ENCODE results near the gene ADAMTS9.

ADAMTS9 gene

DNA sequence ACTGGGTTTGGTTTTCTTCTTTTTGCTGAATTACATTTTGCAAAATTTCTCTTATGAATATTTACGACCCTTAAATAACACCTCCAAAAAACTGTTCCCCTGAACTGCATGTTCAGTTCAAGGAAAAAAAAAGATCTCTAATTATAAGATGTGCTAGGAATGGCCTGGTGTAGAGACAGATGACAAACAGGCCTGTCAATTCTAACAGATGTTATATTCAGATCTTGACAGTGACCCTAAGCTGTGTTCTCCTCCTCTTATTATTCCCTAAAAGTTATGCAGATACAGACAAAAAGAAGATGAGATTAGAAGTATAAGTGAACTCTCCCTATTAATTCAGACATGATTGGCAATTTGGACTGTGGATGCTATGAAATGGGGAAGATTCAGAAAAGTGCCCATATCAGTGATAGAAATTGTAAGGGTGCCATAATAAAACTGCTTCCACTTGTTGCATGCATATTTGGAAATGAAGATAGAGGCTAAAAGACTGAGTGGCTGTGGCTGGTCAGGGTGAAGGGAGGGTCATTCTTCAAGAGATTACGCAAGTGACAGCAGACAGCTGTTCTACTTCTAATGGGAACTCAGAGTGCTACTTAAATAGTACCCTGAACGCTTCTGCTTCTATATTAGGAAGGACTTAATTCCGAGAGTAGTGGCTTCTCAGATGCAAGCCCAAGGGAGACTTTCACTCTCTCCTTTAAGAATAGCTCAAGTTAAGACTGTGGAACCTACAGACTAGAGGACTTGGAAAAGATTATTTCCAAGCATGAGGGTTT lies 75.5 kb downstream of the ADAMTS9 start:
- H3K27ac ChIP-seq (ENCODE audit: low read length): no peak overlapping the region
- no peak overlapping the region for H3K9ac ChIP-seq (ENCODE audit: low read length)
- no peaks in the 10 kb centered on the region for H3K4me1 ChIP-seq (ENCODE audit: control insufficient read depth, low read depth, low read length)
- H3K36me3 ChIP-seq (ENCODE audit: control insufficient read depth, low read depth, low read length): no peaks in the 10 kb centered on the region
- H3K4me3 ChIP-seq (ENCODE audit: low read length): no peak overlapping the region
- no peaks in the 10 kb centered on the region for H3K27me3 ChIP-seq (ENCODE audit: control insufficient read depth, insufficient read depth, low read length)
- H3K9me3 ChIP-seq (ENCODE audit: control insufficient read depth, low read depth, low read length): no peaks in the 10 kb centered on the region

DNA sequence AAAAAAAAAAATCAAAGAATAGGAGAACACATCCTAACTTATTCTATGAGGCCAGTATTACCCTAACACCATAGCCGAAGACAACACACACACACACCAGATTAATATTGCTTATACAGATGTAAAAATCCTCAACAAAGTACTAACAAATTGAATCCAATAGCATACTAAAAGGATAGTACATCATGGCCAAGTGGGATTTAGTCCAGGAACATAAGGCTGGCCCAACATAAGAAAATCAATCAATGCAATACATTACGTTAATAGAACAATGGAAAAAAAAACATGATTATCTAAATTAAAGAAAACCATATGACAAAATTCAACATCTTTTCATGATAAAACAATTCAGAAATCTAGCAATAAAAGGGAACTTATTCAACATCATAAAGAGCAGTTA lies 79.1 kb downstream of the ADAMTS9 start:
- Histone ChIP-seq H3K4me3 (ENCODE audit: low read length) (no peak overlapping the region), H3K27me3 (ENCODE audit: control insufficient read depth, insufficient read depth, low read length) (no peaks in the 10 kb centered on the region), H3K9ac (ENCODE audit: low read length) (no peak overlapping the region), H3K9me3 (ENCODE audit: control insufficient read depth, low read depth, low read length) (no peaks in the 10 kb centered on the region), H3K27ac (ENCODE audit: low read length) (no peak overlapping the region), H3K4me1 (ENCODE audit: control insufficient read depth, low read depth, low read length) (no peaks in the 10 kb centered on the region), H3K36me3 (ENCODE audit: control insufficient read depth, low read depth, low read length) (no peaks in the 10 kb centered on the region)

- no peaks in the 10 kb centered on the region for H3K36me3 ChIP-seq (ENCODE audit: control insufficient read depth, low read depth, low read length)
- H3K27ac ChIP-seq (ENCODE audit: low read length): no peak overlapping the region
- H3K9ac ChIP-seq (ENCODE audit: low read length): no peak overlapping the region
- H3K27me3 ChIP-seq (ENCODE audit: control insufficient read depth, insufficient read depth, low read length): no peaks in the 10 kb centered on the region
- H3K9me3 ChIP-seq (ENCODE audit: control insufficient read depth, low read depth, low read length): no peaks in the 10 kb centered on the region
- no peak overlapping the region for H3K4me3 ChIP-seq (ENCODE audit: low read length)
- H3K4me1 ChIP-seq (ENCODE audit: control insufficient read depth, low read depth, low read length): no peaks in the 10 kb centered on the region
Measured at GRCh38 chr3:64607032-64607551, 80.7 kb downstream of the ADAMTS9 start.

- Histone ChIP-seq H3K9me3 (ENCODE audit: control insufficient read depth, low read depth, low read length) (no peaks in the 10 kb centered on the region), H3K9ac (ENCODE audit: low read length) (no peak overlapping the region), H3K4me3 (ENCODE audit: low read length) (no peak overlapping the region), H3K4me1 (ENCODE audit: control insufficient read depth, low read depth, low read length) (no peaks in the 10 kb centered on the region), H3K27ac (ENCODE audit: low read length) (no peak overlapping the region), H3K36me3 (ENCODE audit: control insufficient read depth, low read depth, low read length) (no peaks in the 10 kb centered on the region), H3K27me3 (ENCODE audit: control insufficient read depth, insufficient read depth, low read length) (no peaks in the 10 kb centered on the region)
Measured at GRCh38 chr3:64604313-64604712, 83.5 kb downstream of the ADAMTS9 start.

GRCh38 chr3:64601824-64602223 lies 86.0 kb downstream of the ADAMTS9 start:
- H3K4me1 ChIP-seq (ENCODE audit: control insufficient read depth, low read depth, low read length): no peaks in the 10 kb centered on the region
- no peaks in the 10 kb centered on the region for H3K27me3 ChIP-seq (ENCODE audit: control insufficient read depth, insufficient read depth, low read length)
- no peaks in the 10 kb centered on the region for H3K9me3 ChIP-seq (ENCODE audit: control insufficient read depth, low read depth, low read length)
- H3K36me3 ChIP-seq (ENCODE audit: control insufficient read depth, low read depth, low read length): no peaks in the 10 kb centered on the region
- H3K27ac ChIP-seq (ENCODE audit: low read length): no peak overlapping the region
- H3K4me3 ChIP-seq (ENCODE audit: low read length): no peak overlapping the region
- no peak overlapping the region for H3K9ac ChIP-seq (ENCODE audit: low read length)

DNA sequence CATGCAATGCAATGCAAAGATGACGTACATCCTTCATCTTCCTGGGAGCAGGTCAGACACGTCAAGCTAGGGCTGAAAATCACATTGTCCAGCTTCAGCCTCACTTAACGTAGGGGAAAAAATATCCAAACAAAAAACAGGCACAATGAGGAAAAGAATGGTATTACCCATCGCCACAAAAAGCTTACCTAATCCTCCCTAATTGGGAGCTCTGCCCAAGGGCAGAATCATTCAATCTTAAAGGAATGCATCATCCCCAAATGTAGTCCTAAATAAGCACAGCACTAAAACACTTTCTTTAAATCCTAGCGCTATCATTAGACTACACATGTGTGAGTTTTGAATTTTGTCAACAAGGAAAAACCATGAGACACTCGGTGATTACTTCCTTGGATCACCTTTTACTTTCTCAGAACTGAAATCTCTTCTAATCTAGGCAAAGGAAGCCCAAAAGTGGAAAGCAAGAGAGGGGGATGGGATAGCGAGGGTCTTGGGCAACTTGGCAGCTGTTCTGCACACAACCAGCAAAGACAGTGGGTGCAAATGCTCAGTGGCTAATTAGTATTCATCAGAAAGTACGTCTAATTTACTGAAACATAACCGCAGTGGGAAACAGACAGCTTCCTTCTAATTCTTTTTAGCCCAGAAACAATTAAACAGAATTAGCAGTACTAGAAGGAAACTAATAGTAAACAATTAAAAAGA lies 87.4 kb downstream of the ADAMTS9 start:
- Histone ChIP-seq H3K9ac (ENCODE audit: low read length) (no peak overlapping the region), H3K27me3 (ENCODE audit: control insufficient read depth, insufficient read depth, low read length) (no peaks in the 10 kb centered on the region), H3K4me1 (ENCODE audit: control insufficient read depth, low read depth, low read length) (no peaks in the 10 kb centered on the region), H3K4me3 (ENCODE audit: low read length) (no peak overlapping the region), H3K36me3 (ENCODE audit: control insufficient read depth, low read depth, low read length) (no peaks in the 10 kb centered on the region), H3K27ac (ENCODE audit: low read length) (no peak overlapping the region), H3K9me3 (ENCODE audit: control insufficient read depth, low read depth, low read length) (no peaks in the 10 kb centered on the region)

- Histone ChIP-seq H3K4me1 (ENCODE audit: control insufficient read depth, low read depth, low read length) (no peaks in the 10 kb centered on the region), H3K36me3 (ENCODE audit: control insufficient read depth, low read depth, low read length) (no peaks in the 10 kb centered on the region), H3K9ac (ENCODE audit: low read length) (no peak overlapping the region), H3K4me3 (ENCODE audit: low read length) (no peak overlapping the region), H3K27ac (ENCODE audit: low read length) (no peak overlapping the region), H3K27me3 (ENCODE audit: control insufficient read depth, insufficient read depth, low read length) (no peaks in the 10 kb centered on the region), H3K9me3 (ENCODE audit: control insufficient read depth, low read depth, low read length) (no peaks in the 10 kb centered on the region)
Measured at GRCh38 chr3:64599651-64600050, 88.1 kb downstream of the ADAMTS9 start.

DNA sequence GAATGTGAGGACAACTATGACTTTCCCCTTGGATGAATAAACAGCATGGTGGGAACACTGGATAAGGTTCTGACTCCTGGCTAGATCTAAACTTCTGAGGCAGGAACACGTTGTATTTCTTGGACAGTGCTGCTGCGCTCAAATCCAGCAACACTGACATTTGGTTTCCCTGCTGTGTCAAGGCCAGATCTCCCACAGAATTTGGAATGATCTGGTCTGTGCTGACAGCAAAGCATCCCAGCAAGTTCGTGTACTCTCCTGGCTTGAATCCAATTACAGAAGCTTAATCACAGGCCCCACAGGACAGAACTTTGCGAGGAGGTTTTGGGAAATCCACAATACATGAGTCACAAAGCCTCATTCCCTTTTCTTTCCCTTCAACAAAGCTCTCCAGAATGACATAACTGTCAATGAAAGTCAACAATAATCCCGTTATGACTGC lies 92.5 kb downstream of the ADAMTS9 start:
- no peak overlapping the region for H3K27ac ChIP-seq (ENCODE audit: low read length)
- no peaks in the 10 kb centered on the region for H3K27me3 ChIP-seq (ENCODE audit: control insufficient read depth, insufficient read depth, low read length)
- no peaks in the 10 kb centered on the region for H3K9me3 ChIP-seq (ENCODE audit: control insufficient read depth, low read depth, low read length)
- H3K36me3 ChIP-seq (ENCODE audit: control insufficient read depth, low read depth, low read length): no peaks in the 10 kb centered on the region
- no peak overlapping the region for H3K9ac ChIP-seq (ENCODE audit: low read length)
- no peaks in the 10 kb centered on the region for H3K4me1 ChIP-seq (ENCODE audit: control insufficient read depth, low read depth, low read length)
- H3K4me3 ChIP-seq (ENCODE audit: low read length): no peak overlapping the region

DNA sequence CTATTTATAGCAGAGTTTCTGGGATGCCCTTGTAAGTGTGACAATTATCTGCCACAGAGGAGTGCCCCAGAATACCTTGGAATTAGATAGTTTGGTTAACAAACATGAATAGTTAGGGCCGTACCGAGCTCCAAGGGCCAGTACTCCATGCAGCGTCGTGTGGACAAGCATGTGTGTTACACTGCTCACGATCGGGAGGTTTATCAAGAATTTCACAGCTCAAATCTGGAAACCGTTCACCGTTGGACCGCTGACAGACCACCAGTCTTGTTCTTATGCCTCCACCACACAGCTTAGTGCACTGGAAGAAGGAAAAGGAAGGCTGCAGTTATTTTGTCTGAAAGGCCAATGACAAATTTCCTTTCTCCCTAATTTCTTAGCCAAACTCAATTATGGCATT lies 93.7 kb downstream of the ADAMTS9 start:
- H3K27me3 ChIP-seq (ENCODE audit: control insufficient read depth, insufficient read depth, low read length): no peaks in the 10 kb centered on the region
- no peak overlapping the region for H3K9ac ChIP-seq (ENCODE audit: low read length)
- H3K36me3 ChIP-seq (ENCODE audit: control insufficient read depth, low read depth, low read length): no peaks in the 10 kb centered on the region
- no peak overlapping the region for H3K27ac ChIP-seq (ENCODE audit: low read length)
- no peak overlapping the region for H3K4me3 ChIP-seq (ENCODE audit: low read length)
- no peaks in the 10 kb centered on the region for H3K4me1 ChIP-seq (ENCODE audit: control insufficient read depth, low read depth, low read length)
- no peaks in the 10 kb centered on the region for H3K9me3 ChIP-seq (ENCODE audit: control insufficient read depth, low read depth, low read length)

DNA sequence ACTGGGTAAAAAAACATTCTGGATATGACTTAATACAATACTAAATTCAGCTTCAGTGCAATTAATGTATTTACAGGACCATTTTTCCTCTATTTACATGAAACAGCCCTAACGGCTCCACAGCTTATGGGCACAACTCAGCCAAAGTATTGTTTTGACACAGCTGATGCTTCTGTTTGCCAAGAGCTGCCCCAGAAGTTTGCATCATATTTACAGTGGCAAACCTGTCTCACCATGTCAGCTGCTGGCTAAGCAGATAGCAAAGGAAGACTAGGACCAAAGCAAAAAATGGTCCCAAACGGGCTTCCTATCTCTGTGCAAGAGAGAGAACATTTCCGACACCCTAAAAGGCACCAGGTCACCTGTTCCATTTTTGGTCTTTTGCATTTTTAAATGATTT lies 94.5 kb downstream of the ADAMTS9 start:
- H3K27me3 ChIP-seq (ENCODE audit: control insufficient read depth, insufficient read depth, low read length): no peaks in the 10 kb centered on the region
- no peak overlapping the region for H3K27ac ChIP-seq (ENCODE audit: low read length)
- no peak overlapping the region for H3K4me3 ChIP-seq (ENCODE audit: low read length)
- no peaks in the 10 kb centered on the region for H3K36me3 ChIP-seq (ENCODE audit: control insufficient read depth, low read depth, low read length)
- no peaks in the 10 kb centered on the region for H3K9me3 ChIP-seq (ENCODE audit: control insufficient read depth, low read depth, low read length)
- H3K9ac ChIP-seq (ENCODE audit: low read length): no peak overlapping the region
- H3K4me1 ChIP-seq (ENCODE audit: control insufficient read depth, low read depth, low read length): no peaks in the 10 kb centered on the region

DNA sequence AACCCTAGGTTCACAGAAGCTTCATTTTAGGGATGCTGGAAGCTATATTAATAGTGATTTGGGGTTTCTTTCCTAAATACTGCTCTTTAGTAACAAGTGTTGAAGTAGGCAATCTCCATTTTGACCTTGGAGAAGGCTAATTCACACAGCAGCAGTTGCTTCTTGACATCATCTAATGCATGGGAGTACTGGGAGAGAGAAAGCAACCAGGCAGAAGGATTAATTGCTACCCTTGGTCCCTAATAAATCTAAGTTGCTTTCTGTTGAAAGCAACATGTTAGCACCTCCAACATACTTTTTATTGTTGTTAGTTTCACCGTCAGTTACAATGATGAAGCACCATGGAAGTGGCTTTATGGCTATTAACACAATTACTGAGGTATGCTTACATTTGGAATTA lies 96.2 kb downstream of the ADAMTS9 start:
- Histone ChIP-seq H3K4me1 (ENCODE audit: control insufficient read depth, low read depth, low read length) (peaks cover 10% of the 10 kb centered on the region), H3K27me3 (ENCODE audit: control insufficient read depth, insufficient read depth, low read length) (no peaks in the 10 kb centered on the region), H3K9ac (ENCODE audit: low read length) (no peak overlapping the region), H3K9me3 (ENCODE audit: control insufficient read depth, low read depth, low read length) (no peaks in the 10 kb centered on the region), H3K4me3 (ENCODE audit: low read length) (no peak overlapping the region), H3K36me3 (ENCODE audit: control insufficient read depth, low read depth, low read length) (no peaks in the 10 kb centered on the region), H3K27ac (ENCODE audit: low read length) (no peak overlapping the region)

- Histone ChIP-seq H3K9ac (ENCODE audit: low read length) (no peak overlapping the region), H3K27me3 (ENCODE audit: control insufficient read depth, insufficient read depth, low read length) (no peaks in the 10 kb centered on the region), H3K27ac (ENCODE audit: low read length) (no peak overlapping the region), H3K9me3 (ENCODE audit: control insufficient read depth, low read depth, low read length) (no peaks in the 10 kb centered on the region), H3K36me3 (ENCODE audit: control insufficient read depth, low read depth, low read length) (no peaks in the 10 kb centered on the region), H3K4me3 (ENCODE audit: low read length) (no peak overlapping the region), H3K4me1 (ENCODE audit: control insufficient read depth, low read depth, low read length) (peaks cover 27% of the 10 kb centered on the region)
Measured at GRCh38 chr3:64588380-64588779, 99.4 kb downstream of the ADAMTS9 start.

Measured in iPS-18a (cell line).